ENCODE measurements around the gene FADD. TPM values are rescaled to one million over a fixed set of nuclear protein-coding genes. Genes with fewer than 3 reads are reported as not detected.

Gene FADD
- total RNA-seq, 4 donors from 2014 or later = 18.4 to 30.1 (median 22.6) TPM

- no peak for TF ChIP-seq CTCF (IDR thresholded peaks at IDR 0.05)
- no peak for ATAC-seq (ENCODE audit: low FRiP score)
- no peak for DNase-seq (ENCODE audit: low spot score)
Observed at GRCh38 chr11:70182266-70182665, 20.8 kb upstream of the FADD start.

- ATAC-seq (ENCODE audit: low FRiP score) (no peak), DNase-seq (ENCODE audit: low spot score) (no peak)
- no peak for TF ChIP-seq CTCF (IDR thresholded peaks at IDR 0.05)
Observed at GRCh38 chr11:70183032-70183431, 20.1 kb upstream of the FADD start.

GRCh38 chr11:70183483-70184176 is 19.5 kb upstream of the FADD start:
- no peak for ATAC-seq (ENCODE audit: low FRiP score)
- no peak for DNase-seq (ENCODE audit: low spot score)
- no peak for TF ChIP-seq CTCF (IDR thresholded peaks at IDR 0.05)

- ATAC-seq (ENCODE audit: low FRiP score) (no peak), DNase-seq (ENCODE audit: low spot score) (no peak)
- no peak for TF ChIP-seq CTCF (IDR thresholded peaks at IDR 0.05)
Observed at GRCh38 chr11:70184396-70184795, 18.7 kb upstream of the FADD start.

- TF ChIP-seq CTCF (IDR thresholded peaks at IDR 0.05) = no peak
- ATAC-seq (ENCODE audit: low FRiP score) = no peak
- no peak for DNase-seq (ENCODE audit: low spot score)
Observed at GRCh38 chr11:70185348-70186055, 17.6 kb upstream of the FADD start.

GRCh38 chr11:70186420-70186819 is 16.7 kb upstream of the FADD start:
- ATAC-seq (ENCODE audit: low FRiP score) (no peak), DNase-seq (ENCODE audit: low spot score) (no peak)
- no peak for TF ChIP-seq CTCF (IDR thresholded peaks at IDR 0.05)

GRCh38 chr11:70186936-70187335 is 16.2 kb upstream of the FADD start:
- TF ChIP-seq CTCF (IDR thresholded peaks at IDR 0.05) = no peak
- ATAC-seq (ENCODE audit: low FRiP score) (no peak), DNase-seq (ENCODE audit: low spot score) (no peak)

All from omental fat pad (tissue), 4 donors.